GM12873 (cell line): ENCODE measurements around the gene SECTM1.

ENCODE experiments used
- CTCF ChIP-seq: IDR thresholded peaks from 2 replicates; pipeline ENCODE4 v1.5.1; 2012; ENCODE audit warnings: low read depth, mild to moderate bottlenecking, moderate library complexity, low read length, control low read depth; ENCODE audit not compliant: insufficient read depth; ENCODE audit errors: missing control alignments

Gene SECTM1

GRCh38 chr17:82369211-82369610 lies 35.6 kb upstream of the SECTM1 start:
- TF ChIP-seq CTCF: no peak

- no peak for TF ChIP-seq CTCF
Measured at GRCh38 chr17:82367724-82368524, 34.4 kb upstream of the SECTM1 start.

GRCh38 chr17:82366749-82367148 lies 33.2 kb upstream of the SECTM1 start:
- TF ChIP-seq CTCF: no peak

GRCh38 chr17:82365606-82366295 lies 32.2 kb upstream of the SECTM1 start:
- TF ChIP-seq CTCF: no peak

- no peak for TF ChIP-seq CTCF
Measured at GRCh38 chr17:82361885-82362633, 28.5 kb upstream of the SECTM1 start.

GRCh38 chr17:82358465-82359350 lies 25.1 kb upstream of the SECTM1 start, which contains the start of gene TEX19:
TEX19 (plus strand) TSS chr17:82359247; CDS start chr17:82362151, 2,904 bp downstream.
- TF ChIP-seq CTCF: no peak
